HG02885 (cell line): Measurements from ENCODE around the gene PIP5K1B.

ENCODE experiments used
- ATAC-seq: cut with Tn5 transposase; IDR thresholded peaks from one replicate; pipeline ENCODE4 v1.9.1; 2021; ENCODE audit warnings: mild to moderate bottlenecking; ENCODE audit not compliant: unreplicated experiment, poor library complexity

PIP5K1B gene

DNA sequence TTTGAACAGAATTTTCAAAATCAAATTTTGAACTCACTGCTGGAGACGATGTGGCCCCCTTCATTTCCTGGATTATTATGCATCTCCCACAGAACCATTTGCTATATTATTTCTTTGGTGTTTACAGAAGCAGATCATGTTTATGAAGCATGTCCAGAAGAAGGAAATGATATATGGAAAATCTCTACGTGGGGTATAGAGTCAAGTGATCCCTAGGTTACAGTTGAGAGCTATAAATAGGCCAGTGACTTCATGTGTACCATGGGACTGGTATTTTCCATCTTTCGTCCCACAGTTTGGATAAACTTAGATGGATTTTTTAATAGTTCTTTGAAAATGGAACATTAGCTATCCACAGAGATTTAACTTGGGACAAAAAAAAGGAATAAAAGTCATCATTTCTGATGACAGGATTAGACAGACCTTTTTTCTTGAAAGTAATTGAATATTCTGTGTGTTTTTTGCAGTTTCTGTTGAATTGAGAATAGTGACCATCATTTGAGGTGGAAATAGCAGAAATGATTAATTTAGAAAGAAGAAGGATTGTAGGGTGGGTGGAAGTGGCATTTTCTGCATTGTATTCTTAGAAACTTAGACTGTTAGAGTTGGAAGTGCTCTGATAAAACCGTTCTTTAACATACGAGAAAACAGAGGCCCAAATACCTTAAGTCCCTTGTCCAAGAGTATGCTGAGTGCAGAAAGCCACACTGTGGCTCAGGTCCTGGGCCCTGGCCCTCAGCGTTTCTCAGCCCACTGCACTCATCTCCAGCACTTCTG lies 136.4 kb downstream of the PIP5K1B start:
- no peak for ATAC-seq

DNA sequence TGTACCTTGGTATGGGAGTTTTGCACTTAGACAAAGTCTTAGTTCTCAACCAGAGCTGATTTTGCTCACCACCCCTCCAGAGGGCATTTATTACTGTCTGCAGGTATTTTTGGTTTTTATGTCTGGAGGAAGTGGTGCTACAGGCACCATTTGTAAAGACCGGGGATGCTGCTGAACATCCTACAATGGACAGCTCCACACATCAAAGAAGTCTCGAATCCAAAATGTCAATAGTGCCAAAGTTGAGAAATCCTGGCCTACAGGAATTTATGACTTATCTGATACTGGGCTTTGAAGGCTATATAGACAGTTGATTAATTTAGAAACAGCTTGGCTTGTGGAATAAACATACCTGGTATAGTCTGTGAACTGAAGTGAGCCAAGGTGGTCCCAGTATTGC lies 137.5 kb downstream of the PIP5K1B start:
- no peak for ATAC-seq

DNA sequence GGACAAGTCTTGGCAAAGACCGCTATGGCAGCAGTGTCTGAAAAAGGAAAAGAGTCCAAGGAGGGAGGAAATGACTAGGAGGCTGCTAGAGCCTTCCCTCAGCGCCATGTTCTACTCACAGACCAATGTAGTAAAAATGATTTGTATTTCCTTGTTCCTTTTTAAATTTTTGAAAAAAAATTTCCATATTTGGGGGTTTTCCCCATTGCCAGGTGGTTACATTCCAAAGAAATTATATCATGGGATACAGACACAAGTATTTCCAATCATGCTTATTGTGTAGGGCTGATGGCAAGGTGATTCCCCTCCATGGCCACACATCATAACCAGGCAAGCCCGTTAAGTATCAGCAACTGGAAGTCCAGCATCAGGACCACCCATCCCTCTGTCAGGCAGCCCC lies 138.2 kb downstream of the PIP5K1B start:
- ATAC-seq, result no peak

DNA sequence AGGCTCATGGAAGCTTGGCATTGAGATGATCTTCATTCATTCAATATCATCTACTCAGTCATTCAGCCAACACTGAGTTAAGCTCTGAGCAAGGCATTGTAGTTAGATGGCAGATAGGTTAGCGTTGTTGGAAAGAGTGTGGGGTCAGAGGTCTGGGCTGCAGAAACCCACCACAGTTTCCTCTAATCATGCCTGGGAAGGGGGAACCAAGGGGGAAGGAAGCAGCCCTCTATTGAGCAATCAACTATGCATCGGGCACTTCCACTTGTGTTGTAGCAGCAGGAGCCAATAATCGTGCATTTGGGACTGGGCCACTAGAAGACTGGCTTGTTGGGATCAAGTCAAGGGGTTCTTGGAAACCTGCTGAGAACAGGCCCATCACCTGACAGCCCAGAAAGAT lies 139.1 kb downstream of the PIP5K1B start:
- ATAC-seq, result no peak

DNA sequence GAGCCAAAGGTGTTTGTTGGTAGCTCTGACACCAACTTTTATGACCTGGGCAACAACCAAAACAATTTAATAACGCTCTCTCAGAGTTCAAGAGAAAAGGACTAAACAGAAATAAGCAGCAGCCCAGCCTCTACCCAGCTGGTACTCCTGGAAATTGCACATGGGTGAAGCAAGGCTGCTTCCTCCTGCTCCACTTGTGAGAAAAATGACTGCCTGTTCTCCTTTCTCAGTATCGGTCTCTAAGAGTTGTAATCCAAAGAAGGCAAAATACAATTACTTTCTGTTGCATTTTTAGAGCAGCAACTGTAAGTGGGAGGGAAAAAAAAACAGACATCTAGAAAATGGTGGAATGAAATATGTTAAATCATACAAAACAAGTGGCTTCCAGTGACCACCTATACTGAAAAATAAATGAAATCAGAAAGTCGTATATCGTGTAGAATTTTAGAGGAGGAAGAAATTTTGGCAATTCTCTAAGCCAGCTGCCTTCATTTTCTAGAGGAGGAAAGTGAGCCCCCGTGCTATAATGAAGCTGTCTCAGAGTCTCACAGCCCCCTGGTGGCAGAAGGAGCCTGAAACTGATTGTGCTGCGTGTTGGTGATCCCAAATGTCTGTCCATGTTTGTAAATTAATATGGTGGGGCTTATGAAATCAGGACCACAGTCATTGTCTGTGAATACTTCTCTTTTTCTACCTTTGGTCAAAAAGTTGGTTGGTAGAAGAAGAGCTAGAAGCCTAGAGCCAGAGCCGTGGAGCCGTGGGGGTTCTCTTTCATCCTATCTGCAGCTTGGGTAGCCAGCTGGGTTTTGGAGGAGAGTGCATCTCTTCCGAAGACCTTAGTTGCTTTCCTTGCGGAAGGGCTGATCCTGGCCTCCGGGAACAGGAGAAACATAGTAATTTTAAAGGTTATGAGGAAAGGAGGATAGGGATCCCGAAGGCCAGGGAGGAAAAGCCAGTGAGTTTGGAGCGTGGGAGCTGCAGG lies 139.9 kb downstream of the PIP5K1B start:
- ATAC-seq, result peak; percentile 72

DNA sequence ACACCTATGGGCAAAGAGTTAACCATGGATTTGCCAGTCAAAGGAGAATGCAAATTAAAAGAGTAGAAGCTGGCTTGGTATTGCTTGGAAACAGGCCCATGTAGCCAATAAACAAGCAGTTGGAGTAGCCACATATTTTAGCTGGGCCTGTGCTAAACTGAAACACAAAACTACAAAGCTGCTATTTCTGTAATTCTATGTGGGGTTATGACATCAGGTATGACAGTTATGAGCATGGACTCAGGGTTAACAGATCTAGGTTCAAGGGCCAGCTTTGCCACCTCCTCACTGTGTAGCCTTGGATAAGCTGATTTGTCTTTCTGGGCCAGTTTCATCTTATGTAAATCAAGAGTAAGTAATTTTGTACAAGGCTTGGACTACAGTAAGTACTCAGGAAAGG lies 142.7 kb downstream of the PIP5K1B start:
- peak; percentile 69 for ATAC-seq

- ATAC-seq, result no peak
Observed at GRCh38 chr9:68851657-68852056, 146.6 kb downstream of the PIP5K1B start.

GRCh38 chr9:68852941-68853340 lies 147.9 kb downstream of the PIP5K1B start:
- ATAC-seq, result no peak

GRCh38 chr9:68859347-68859746 lies 154.3 kb downstream of the PIP5K1B start:
- no peak for ATAC-seq

DNA sequence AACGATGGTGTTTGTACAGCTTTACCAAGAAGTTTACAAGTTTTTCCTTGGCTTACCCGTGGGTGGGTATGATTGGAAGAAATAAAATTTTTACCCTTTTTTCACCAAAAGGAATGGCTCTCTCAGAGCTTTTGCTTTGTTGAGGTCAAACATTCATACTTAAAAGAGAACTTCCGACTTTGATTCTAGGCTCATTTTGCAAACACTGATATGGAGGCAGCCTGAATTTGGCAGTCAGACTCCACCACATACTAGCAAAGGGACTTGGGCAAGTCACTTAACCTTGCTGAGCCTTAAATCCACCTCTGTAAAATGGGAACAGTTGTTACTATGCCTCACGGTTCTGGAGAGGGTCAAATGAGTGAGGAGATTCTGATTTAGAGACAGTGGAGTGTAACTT lies 155.4 kb downstream of the PIP5K1B start:
- no peak for ATAC-seq

- no peak for ATAC-seq
Observed at GRCh38 chr9:68861436-68861835, 156.4 kb downstream of the PIP5K1B start.

GRCh38 chr9:68867066-68867465 lies 162.0 kb downstream of the PIP5K1B start:
- ATAC-seq, result no peak

DNA sequence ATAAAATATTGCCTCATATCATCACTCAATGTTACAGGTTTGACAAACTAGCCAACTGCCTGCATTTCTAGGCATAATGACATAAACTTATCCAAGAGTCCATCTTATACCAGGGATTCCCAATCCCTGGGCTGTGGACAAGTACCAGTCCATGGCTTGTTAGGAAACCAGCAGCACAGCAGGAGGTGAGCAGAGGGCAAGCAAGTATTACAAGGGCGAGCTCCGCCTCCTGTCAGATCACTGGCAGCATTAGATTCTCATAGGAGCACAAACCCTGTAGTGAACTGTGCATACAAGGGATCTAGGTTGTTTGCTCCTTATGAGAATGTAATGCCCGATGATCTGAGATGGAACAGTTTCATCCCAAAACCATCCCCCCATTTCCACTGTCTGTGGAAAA lies 164.0 kb downstream of the PIP5K1B start:
- no peak for ATAC-seq

DNA sequence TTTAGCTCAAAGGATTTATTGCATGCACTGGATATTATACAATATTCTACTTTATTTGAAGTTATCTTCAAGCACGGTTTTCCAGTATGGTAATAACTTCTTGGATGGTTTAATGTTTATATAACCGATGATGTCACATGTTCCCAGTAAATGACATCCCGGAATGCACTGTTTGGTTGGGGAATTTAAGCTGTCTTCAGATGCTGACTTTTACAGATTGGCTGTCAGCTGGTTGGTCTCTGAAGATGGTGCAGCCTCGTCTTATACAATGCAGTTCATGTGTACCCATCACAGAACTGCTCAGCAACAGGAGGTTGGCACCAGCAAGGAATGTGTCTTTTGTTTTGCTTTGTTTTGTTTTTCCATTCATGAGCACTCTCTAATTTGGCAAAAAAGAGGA lies 165.0 kb downstream of the PIP5K1B start:
- no peak for ATAC-seq

GRCh38 chr9:68871236-68871635 lies 166.2 kb downstream of the PIP5K1B start:
- no peak for ATAC-seq

GRCh38 chr9:68872026-68872501 lies 167.0 kb downstream of the PIP5K1B start:
- ATAC-seq, result no peak

DNA sequence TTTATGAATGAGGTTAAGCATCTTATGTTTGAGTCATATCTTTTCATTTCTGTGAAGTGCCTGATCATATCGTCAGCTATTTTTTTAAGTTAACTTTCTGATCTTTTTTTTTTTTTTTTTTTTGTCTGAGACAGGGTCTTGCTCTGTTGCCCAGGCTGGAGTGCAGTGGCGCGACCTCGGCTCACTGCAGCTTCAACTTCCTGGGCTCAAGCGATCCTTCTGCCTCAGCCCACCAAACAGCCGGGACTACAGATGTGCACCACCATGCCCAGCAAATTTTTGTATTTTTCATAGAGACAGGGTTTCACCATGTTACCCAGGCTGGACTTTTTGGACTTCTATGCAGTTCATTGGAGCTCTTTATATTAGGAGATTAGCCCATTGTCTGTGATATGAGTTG lies 168.1 kb downstream of the PIP5K1B start:
- no peak for ATAC-seq

DNA sequence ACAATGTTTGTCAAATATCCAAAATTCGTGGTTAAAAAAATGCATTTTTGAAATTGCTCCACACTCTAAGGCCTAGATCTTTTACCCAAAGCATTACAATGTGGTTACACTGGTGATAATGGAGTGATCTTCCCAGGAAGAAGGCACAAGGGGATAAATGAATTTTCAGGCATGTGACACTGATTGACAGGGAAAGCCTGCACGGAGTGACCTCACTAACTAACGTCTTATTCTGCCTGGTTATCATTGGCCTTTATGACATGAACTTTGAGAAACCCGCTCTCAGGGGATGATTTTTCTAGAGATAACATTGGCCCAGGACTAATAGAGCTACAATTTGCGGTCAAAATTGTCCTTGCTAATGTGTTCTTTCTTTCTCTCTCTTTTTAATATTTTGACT lies 171.2 kb downstream of the PIP5K1B start:
- ATAC-seq, result no peak

GRCh38 chr9:68876681-68877080 lies 171.6 kb downstream of the PIP5K1B start:
- no peak for ATAC-seq

DNA sequence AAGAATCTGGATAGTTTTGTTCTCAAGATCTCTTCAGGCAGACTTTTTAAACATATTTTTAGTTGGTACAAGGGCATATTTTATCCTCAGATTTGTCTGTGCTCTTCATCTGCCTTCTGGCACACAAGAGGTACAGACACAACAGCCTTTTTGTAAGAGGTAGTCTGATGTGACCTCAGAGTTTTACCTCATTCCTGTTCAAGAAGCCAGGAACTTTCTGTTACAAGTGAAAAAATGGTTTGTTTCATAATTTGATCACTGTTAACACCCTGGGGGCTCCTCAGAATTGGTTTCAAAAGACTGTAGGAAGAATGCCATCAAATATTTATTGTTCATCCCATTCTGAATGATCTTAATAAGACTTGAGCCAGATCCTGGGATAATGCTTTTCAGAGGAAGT lies 172.2 kb downstream of the PIP5K1B start:
- ATAC-seq, result no peak

- ATAC-seq, result no peak
Observed at GRCh38 chr9:68878450-68878849, 173.4 kb downstream of the PIP5K1B start.
